Measurements from ENCODE around the gene PCBP3. TPM values are rescaled to one million over a fixed set of nuclear protein-coding genes. Genes with fewer than 3 reads are reported as not detected.

PCBP3 gene
- total and polyA plus RNA-seq, 10 of the 15 experiments (the other 5 are each of a cell fraction or from before 2014, with no cell fraction given), result 0.09 to 1.3 (median 0.46) TPM; not detected in 3

DNA sequence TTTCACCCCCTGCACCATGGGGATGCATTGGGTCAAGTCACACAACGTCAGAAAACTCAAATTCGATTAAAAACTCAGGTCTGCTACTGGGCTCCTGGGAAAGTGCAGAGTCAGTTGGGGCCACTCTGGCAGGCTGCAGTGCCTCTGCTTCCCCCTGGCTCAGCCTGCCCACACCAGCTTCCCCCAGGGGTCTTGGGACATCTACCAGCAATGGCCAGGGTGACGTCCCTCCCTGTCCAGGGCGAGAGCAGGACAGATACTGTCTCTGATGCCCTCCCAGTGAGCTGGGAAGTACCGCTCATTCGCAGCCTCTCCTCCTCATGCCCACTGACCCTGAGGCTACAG is 231.9 kb downstream of the PCBP3 start:
- WGBS (ENCODE audit: insufficient coverage, insufficient replicate concordance, low lambda C conversion rate, missing lambda C conversion rate), result 59% methylated on average over 6 of the region's 6 CpGs
- Histone ChIP-seq H3K27me3 (replicated peaks in 1 of 2; ENCODE audit: control insufficient read depth in 2 of 2, insufficient read depth in 2 of 2, low read length in 1 of 2) (no peaks in the 10 kb centered on the region; a peak in 1 of 4 replicates), H3K27ac (ENCODE audit: control insufficient read depth, insufficient read depth) (no peak overlapping the region), H3K4me2 (ENCODE audit: control insufficient read depth, insufficient read depth) (no peak overlapping the region), H3K4me3 (no peak overlapping the region), H3K79me2 (ENCODE audit: control insufficient read depth, insufficient read depth, low read length) (no peaks in the 10 kb centered on the region), H3K36me3 (ENCODE audit: control insufficient read depth in 2 of 2, insufficient read depth in 2 of 2, low read length in 1 of 2) (no peaks in the 10 kb centered on the region), H3K9ac (ENCODE audit: control insufficient read depth, insufficient read depth, low read length) (no peak overlapping the region), H3K9me3 (replicated peaks; ENCODE audit: control insufficient read depth, insufficient read depth, low read length) (no peaks in the 10 kb centered on the region), H4K20me1 (ENCODE audit: control insufficient read depth, insufficient read depth) (no peaks in the 10 kb centered on the region; the same call in 1 of the 2 replicates), H3K4me1 (ENCODE audit: control insufficient read depth, insufficient read depth, low read length) (no peaks in the 10 kb centered on the region), H2AFZ (ENCODE audit: control insufficient read depth, low read depth, low read length) (no peak overlapping the region)
- FAIRE-seq (no peak), ATAC-seq (no peak), DNase-seq (ENCODE audit: low read depth, low spot score) (no peak)
- intact Hi-C loops (cut with micrococcal nuclease; ENCODE audit: unreplicated experiment), result no loop called here
- SMC1A ChIA-PET (ENCODE audit: uncharacterized antibody, unreplicated experiment), result no interaction called here
- in situ Hi-C loops (cut with MboI), result no loop called here
- BruUV-seq (replicated peaks), result no TSS peak
- TF ChIP-seq E2F4 (IDR thresholded peaks at IDR 0.05; ENCODE audit: low read depth, low read length), result no peak
- TF ChIP-seq MTA3 (IDR thresholded peaks at IDR 0.05; ENCODE audit: borderline replicate concordance, low read length), result no peak
- TF ChIP-seq, protein P1, sequence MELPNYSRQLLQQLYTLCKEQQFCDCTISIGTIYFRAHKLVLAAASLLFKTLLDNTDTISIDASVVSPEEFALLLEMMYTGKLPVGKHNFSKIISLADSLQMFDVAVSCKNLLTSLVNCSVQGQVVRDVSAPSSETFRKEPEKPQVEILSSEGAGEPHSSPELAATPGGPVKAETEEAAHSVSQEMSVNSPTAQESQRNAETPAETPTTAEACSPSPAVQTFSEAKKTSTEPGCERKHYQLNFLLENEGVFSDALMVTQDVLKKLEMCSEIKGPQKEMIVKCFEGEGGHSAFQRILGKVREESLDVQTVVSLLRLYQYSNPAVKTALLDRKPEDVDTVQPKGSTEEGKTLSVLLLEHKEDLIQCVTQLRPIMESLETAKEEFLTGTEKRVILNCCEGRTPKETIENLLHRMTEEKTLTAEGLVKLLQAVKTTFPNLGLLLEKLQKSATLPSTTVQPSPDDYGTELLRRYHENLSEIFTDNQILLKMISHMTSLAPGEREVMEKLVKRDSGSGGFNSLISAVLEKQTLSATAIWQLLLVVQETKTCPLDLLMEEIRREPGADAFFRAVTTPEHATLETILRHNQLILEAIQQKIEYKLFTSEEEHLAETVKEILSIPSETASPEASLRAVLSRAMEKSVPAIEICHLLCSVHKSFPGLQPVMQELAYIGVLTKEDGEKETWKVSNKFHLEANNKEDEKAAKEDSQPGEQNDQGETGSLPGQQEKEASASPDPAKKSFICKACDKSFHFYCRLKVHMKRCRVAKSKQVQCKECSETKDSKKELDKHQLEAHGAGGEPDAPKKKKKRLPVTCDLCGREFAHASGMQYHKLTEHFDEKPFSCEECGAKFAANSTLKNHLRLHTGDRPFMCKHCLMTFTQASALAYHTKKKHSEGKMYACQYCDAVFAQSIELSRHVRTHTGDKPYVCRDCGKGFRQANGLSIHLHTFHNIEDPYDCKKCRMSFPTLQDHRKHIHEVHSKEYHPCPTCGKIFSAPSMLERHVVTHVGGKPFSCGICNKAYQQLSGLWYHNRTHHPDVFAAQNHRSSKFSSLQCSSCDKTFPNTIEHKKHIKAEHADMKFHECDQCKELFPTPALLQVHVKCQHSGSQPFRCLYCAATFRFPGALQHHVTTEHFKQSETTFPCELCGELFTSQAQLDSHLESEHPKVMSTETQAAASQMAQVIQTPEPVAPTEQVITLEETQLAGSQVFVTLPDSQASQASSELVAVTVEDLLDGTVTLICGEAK (IDR thresholded peaks at IDR 0.05; ENCODE audit: borderline replicate concordance), result no peak
- TF ChIP-seq EP300 (IDR thresholded peaks at IDR 0.05; ENCODE audit: borderline replicate concordance in 1 of 2, control insufficient read depth in 1 of 2, low read depth in 2 of 2, low read length in 2 of 2), result no peak
- no peak for TF ChIP-seq CHD1 (IDR thresholded peaks at IDR 0.05; ENCODE audit: low read depth, low read length)
- TF ChIP-seq TCF3 (IDR thresholded peaks at IDR 0.05; ENCODE audit: borderline replicate concordance, insufficient read depth, low read depth, low read length), result no peak
- TF ChIP-seq SMAD5 (IDR thresholded peaks at IDR 0.05; ENCODE audit: low read depth), result no peak
- TF ChIP-seq DPF2 (IDR thresholded peaks at IDR 0.05), result no peak
- TF ChIP-seq NFXL1 (IDR thresholded peaks at IDR 0.05; ENCODE audit: borderline replicate concordance), result no peak
- CTCF ChIA-PET, result no interaction called here
- POLR2A ChIA-PET, result no interaction called here
- RAD21 ChIA-PET (ENCODE audit: unreplicated experiment), result no interaction called here

All from GM12878 (cell line).